H1 (cell line): ENCODE data around the gene ASS1. TPM values are rescaled to one million over a fixed set of nuclear protein-coding genes. Genes with fewer than 3 reads are reported as not detected.

Experiments
- RFX5 ChIP-seq: IDR thresholded peaks from 2 replicates; pipeline ENCODE4 v1.6.1; 2011; ENCODE audit warnings: low read depth, low read length, improper control_type of control experiment, borderline replicate concordance
- polyA plus RNA-seq, 7 experiments: library from polyadenylated mRNA; depleted of rRNA in 3 of 7; stranded (reverse) in 5 of 7; unstranded in 2 of 7; fragments of >200 nt in 5 of 7; fragments of 200-250 nt in 2 of 7; gene quantifications; 1 replicate in 5 of 7; 2 replicates in 1 of 7; 4 replicates in 1 of 7; pipeline versions ENCODE4 v1.2.1 to v1.2.3, GENCODE V29; 2011 to 2013; ENCODE audit warnings: missing spikeins in 2 of 7, mixed read lengths in 2 of 7
- total RNA-seq: library from RNA; stranded (reverse); fragmentation: NEBNext Ultra II Directional; extraction: Animal tissue kit (Norgen Biotek cat#: 25700); gene quantifications from 2 replicates; pipeline ENCODE4 v1.2.1, GENCODE V29; 2021

The ASS1 gene
- total and polyA plus RNA-seq, 2 of the 8 experiments (the other 6 are each of a cell fraction or from before 2014, with no cell fraction given) = 108 to 296 TPM

GRCh38 chr9:130478736-130479575 is 34.2 kb downstream of the ASS1 start (continued):
- no peak for TF ChIP-seq RFX5
